HG02571 (cell line): Measurements from ENCODE around the gene DOCK3.
"Not testable (repeated sequence)": the region's sequence is repeated elsewhere in the genome, so short reads cannot be mapped to it uniquely, and the experiment has no call there.

Source experiments
- ATAC-seq: cut with Tn5 transposase; IDR thresholded peaks from one replicate; pipeline ENCODE4 v1.9.1; 2021; ENCODE audit warnings: mild to moderate bottlenecking, moderate library complexity; ENCODE audit not compliant: unreplicated experiment

DOCK3 gene

DNA sequence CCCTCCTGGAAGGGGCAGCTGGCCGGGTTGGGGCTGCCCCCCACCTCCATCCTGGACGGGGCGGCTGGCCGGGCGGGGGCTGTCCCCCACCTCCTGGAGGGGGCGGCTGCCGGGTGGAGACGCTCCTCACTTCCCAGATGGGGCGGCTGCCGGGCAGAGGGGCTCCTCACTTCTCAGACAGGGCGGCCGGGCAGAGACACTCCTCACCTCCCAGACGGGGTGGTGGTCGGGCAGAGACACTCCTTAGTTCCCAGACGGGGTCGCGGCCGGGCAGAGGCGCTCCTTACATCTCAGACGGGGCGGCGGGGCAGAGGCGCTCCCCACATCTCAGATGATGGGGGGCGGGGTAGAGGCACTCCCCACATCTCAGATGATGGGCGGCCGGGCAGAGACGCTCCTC is 129.1 kb downstream of the DOCK3 start:
- not testable (repeated sequence) for ATAC-seq

DNA sequence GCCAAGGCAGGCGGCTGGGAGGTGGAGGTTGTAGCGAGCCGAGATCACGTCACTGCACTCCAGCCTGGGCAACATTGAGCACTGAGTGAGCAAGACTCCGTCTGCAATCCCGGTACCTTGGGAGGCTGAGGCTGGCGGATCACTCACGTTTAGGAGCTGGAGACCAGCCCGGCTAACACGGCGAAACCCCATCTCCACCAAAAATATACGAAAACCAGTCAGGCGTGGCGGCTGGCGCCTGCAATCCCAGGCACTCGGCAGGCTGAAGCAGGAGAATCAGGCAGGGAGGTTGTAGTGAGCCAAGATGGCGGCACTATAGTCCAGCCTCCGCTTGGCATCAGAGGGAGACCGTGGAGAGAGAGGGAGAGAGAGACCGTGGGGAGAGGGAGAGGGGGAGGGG is 129.6 kb downstream of the DOCK3 start:
- not testable (repeated sequence) for ATAC-seq

DNA sequence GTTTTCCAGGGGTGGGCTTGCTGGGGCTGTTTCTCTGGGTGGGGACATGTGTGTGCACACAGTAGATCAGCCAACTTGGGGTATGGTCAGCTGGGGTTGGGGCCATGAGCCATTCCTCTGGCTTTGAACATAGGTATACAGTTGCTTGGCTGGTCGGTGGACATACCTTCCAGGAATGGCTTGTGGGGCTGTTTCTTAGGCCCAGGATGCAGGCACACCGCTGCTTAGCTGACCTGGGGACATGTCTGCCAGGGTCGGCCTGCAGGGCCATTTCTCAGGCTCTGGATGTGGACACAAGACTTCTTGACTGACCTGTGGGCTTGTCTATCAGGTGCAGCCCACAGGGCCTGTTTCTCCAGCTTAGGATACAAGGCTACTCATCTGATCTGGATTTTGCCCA is 130.6 kb downstream of the DOCK3 start:
- ATAC-seq: no peak

DNA sequence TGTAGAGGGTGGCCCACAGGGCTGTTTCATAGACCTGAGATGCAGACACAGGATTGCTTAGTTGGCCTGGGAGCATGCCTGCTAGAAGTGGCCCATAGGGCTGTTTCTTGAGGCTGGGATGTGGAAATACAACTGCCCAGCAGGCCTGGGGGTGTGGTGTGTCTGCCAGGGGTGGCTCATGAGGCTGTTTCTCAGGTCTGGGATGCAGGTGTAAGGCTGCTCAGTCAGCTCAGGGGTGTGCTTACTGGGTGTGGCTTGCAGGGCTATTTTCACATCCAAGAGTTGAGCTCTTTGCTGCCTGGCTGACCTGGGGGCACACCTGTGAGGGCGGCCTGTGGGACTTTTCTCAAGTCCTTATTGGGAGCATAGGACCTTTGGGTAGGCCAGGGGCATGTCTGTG is 131.3 kb downstream of the DOCK3 start:
- no peak for ATAC-seq

DNA sequence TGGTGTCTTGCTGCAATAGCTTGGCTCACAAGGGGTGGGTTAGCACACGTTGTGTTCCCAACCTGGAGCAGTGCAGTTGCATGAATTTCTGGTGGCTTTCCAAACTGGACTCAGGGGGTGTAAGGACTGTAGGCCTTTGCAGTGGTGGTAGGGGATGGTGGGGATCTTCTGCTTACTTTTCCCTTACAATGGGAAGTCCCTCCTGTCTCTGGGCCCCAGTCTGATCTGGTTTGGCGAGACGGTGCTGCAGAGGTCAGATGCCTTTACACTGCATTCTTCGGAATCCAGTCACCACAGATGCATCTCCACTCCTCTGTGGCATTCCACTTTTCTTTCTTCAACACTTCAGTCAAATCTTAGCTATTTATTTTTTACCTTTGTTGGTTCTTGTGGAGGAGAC is 132.1 kb downstream of the DOCK3 start:
- ATAC-seq: no peak

DNA sequence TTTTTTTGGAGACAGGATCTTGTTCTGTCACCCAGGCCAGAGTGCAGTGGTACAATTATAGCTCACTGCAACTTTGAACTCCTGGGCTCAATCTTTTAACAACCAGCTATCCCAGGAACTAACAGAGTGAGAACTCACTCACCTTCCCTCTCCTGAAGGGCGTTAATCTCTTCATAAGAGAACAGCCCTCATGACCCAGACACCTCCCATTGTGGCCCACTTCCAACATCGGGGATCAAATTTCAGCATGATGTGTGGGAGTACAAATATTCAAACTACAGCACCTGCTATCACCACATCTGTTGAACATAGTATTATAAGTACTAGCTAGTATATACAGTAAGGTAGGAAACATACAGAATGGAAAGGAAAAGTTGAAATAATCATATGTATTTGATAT is 132.5 kb downstream of the DOCK3 start:
- ATAC-seq: no peak

DNA sequence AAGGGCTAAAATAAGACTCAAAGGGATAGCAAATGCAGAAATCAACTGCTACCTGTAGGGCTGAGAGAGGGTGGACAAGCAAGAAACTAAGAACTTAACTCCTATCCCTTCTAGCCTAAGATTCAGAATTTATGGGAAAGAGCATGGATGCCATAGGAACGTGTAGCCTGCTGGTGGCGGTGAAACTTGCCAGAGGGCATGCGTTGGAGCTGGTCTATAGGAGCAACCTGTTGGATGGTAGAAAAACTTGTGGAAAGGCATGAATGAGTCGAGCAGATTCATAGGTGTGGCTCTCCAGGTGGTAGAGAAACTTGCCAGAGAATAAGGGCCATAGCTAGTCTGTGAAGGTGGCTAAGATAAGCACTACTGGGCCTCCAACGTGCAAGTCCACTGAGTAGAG is 137.2 kb downstream of the DOCK3 start:
- ATAC-seq: no peak

DNA sequence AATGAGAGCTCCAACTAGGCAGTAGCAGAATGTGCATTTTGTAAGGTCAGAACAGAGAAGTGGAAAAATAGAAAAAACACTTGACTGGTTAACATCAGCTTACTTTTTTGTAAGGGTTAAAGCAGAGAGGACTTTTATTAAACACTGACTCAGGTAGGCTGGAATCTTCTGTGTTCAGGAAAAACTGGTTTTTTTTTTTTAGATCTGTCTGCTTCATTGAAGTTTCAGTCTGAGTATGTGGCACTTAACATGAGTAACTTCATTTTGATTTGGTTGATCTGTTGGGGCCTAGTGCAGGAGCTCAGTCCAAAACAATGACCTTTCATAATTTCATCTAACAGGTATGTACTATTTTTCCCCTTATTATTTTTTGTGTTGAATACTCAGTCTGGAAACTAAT is 141.1 kb downstream of the DOCK3 start:
- ATAC-seq: no peak

DNA sequence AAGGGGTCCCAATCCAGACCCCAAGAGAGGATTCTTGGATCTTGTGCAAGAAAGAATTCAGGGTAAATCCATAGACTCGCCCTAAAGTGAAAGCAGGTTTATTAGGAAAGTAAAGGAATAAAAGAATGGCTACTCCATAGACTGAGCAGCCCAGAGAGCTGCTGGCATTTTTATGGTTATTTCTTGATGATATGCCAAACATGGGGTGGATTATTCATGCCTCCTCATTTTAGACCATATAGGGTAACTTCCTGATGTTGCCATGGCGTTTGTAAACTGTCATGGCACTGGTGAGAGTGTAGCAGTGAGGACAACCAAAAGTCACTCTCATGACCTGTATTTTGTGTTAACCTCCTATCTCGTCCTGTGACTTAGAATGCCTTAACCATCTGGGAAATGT is 142.2 kb downstream of the DOCK3 start:
- no peak for ATAC-seq

DNA sequence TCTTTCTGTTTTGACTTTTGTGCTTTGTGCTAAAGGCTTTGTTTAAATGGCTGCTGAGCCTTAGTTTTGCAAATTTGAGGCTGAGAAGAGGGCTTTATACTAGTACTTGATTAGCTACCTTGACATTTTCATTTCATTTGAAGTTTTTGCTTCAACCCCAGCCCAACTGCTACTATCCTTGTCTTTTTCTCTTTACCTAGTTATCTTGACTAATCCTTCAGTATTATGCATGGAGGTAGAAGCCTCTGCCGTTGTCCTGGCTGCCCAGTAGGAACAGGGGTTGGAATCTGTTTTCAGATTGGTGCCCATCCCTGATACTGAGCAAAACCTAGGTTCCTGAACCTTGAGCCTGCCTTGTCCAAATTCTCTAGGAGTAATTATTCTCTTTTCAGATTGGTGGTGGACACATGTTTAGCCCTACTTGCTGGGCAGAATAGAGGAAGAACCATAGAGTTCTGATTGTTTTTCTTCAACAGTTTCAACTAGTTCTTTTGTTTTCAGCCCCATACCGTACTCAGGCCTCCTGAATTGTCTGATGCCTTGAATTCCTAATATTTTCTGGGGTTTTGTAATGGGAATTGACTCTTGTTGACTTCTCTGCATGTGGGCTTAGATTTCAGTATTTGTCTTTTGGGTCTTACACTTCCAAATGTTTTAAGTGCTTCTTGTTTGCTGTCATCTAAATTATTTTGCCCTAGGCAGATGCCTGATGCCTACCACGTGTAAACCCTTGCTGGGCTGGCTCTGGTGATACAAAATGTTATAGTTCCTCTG is 143.2 kb downstream of the DOCK3 start:
- ATAC-seq: no peak

DNA sequence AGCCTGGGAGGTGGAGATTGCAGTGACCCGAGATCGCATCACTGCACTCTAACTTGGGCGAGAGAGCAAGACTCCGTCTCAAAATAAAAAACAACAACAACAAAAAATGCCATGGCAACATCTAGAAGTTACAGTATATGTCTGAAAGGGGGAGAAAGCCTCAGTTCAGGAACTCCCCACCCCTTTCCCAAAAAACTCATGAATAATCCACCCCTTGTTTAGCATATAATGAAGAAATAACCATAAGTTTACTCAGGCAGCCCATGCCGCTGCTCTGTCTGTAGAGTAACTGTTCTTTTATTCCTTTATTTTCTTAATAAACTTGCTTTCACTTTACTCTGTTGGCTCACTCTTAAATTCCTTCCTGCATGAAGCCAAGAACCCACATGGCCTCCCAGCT is 145.2 kb downstream of the DOCK3 start:
- no peak for ATAC-seq

DNA sequence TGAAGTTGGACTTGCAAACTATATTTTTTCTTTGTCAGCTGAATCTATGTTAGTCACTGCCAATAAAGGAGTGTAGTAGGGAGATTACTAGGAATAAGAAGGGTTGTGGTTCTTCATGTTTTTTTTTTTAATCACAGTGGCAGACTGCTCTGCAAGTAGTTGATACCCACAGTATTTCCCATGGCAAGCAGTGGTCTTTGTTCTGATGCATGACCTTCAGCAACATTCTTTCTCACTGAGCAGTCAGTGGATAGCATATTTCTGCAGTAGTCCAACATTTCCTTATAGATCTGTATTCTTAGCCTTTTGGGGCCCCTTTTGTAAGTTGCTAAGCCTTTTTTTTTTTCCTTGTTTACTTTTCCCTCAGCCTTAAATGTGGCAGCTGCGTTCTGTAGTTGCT is 151.1 kb downstream of the DOCK3 start:
- no peak for ATAC-seq

DNA sequence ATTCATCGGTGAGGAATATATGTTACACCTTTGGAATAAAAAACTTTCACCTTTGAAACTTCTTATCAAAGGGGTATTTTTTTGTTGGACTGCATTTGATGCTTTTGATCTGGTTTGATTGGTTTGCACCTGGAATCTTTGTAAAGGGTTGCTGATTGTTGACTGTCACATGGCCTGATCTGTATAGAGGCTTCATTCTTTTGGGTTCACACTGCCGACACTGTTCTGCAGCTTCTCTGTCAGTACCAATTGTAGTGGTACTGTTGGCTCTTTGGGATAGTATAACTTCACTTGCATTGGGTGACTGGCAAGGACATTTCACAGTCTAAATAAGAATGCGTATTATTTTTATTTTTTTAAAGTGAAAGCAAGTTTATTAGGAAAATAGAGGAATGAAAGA is 155.7 kb downstream of the DOCK3 start:
- no peak for ATAC-seq

DNA sequence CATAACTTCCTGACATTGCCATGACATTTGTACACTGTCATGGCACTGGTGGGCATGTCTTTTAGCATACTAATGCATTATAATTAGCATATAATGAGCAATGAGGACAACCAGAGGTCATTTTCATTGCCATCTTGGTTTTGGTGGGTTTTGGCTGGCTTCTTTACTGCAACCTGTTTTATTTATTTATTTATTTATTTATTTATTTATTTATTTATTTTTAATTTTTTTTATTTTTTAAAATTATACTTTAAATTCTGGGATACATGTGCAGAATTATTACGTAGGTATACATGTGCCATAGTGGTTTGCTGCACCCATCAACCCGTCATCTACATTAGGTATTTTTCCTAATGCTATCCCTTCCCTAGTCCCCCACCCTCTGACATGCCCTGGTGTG is 156.3 kb downstream of the DOCK3 start:
- not testable (repeated sequence) for ATAC-seq

DNA sequence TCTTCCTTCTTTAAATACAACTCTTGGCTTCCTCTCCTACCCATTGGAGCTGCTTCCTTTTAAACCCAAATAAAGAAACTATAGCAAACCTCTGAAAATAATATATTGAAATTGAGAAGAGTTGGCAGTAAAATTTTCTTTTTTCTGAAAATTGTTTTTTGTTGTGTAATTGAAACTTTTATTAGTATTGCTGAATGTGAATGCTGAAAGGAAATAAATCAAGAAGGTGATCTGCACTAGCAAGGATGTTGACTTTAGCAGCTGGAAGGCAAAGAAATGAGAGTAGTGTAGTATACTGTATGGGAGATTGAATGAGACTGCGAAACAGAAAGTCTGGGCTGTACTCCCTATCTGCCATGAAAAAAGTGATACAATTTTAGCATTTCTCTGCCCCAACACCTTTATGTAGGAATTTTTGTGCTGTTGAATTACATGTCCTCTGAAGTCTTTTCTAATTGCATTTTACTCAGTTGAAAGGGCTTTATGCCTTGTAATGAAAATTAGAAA is 166.3 kb downstream of the DOCK3 start:
- no peak for ATAC-seq

DNA sequence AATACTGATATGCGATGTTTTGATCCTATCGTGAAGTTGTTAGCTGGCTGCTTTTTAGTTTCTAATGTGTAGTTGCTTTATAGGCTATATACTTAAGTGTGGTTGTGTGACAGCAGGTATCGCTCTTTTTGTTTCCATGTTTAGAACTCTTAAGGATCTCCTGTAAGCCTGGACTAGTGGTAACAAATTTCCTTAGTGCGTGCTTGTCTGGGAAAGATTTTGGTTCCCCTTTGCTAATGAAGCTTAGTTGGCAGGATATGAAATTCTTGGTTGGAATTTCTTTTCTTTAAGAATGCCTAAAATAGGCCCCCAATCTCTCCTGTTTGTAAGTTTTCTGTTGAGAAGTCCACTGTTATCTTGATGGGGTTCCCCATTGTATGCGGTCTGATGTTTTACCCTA is 173.6 kb downstream of the DOCK3 start:
- ATAC-seq: no peak

DNA sequence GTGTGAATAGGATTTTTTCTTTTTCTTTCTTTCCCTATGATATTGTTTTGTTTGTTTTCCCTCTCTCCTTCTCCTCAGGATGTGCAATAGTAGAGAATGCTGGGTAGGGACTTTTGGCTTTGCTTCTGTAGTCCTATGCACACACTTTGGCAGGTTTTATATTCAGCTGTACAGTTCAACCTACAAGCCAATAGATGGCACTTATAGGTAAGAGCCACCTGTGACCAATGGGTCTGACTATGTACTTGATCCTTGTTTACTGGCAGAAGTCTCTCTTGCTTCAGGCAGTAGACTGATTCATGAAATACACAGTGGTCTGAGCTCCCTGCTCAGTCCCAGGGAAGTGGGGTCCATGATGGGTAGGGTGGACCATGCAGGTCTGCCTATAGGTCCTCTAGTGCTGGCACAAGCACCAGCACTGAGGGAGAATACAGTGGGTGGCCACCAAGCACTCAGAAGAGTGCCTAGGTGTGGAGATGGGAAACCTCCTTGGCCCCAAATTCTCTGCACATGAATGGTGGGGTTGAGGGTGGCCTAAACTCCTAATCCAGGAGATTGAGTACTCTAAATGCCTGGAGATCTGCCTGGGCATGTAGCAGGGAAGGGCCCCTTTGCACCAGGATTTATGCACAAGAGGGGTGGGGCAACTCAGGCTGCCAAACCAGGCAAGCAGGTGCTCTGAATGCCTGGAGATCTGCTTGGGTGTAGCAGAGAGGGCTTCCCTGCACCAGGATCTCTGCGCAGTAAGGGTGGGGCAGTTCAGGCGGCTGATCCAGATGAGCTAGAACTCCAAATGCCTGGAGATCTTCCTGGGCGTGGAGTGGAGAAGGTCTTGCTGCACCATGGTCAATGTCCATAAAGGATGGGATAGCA is 176.1 kb downstream of the DOCK3 start:
- no peak for ATAC-seq

DNA sequence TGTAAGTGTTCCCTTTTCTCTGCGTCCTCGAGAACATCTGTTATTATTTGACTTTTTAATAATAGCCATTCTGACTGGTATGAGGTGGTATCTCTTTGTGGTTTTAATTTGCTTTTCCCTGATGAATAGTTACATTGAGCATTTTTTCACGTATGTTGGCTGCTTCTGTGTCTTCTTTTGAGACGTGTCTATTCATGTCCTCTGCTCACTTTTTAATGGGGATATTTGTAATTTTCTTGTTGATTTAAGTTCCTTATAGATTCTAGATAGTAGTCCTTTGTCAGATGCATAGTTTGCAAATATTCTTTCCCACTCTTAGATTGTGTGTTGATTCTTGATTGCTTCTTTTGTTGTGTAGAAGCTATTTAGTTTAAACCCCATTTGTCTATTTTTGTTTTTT is 179.2 kb downstream of the DOCK3 start:
- no peak for ATAC-seq

DNA sequence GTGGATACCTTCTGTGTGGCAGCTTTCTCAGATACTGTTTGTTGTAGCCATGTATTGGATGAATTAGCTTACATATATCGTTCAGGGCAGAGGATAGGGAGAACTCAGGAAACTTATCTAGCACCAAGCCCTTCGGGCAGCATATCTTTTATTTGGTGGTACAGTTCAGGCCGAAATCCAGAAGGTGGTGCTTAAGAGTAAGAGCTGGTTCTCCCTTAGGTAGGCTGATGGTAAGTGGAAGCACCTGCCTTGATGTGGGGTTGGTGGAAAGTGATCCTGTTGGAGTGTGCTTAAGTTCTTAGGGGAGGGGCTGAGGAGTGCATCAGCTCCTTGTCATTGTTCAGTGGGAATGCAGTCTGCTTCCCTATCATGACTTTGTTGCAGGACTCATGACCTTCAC is 187.5 kb downstream of the DOCK3 start:
- ATAC-seq: no peak

DNA sequence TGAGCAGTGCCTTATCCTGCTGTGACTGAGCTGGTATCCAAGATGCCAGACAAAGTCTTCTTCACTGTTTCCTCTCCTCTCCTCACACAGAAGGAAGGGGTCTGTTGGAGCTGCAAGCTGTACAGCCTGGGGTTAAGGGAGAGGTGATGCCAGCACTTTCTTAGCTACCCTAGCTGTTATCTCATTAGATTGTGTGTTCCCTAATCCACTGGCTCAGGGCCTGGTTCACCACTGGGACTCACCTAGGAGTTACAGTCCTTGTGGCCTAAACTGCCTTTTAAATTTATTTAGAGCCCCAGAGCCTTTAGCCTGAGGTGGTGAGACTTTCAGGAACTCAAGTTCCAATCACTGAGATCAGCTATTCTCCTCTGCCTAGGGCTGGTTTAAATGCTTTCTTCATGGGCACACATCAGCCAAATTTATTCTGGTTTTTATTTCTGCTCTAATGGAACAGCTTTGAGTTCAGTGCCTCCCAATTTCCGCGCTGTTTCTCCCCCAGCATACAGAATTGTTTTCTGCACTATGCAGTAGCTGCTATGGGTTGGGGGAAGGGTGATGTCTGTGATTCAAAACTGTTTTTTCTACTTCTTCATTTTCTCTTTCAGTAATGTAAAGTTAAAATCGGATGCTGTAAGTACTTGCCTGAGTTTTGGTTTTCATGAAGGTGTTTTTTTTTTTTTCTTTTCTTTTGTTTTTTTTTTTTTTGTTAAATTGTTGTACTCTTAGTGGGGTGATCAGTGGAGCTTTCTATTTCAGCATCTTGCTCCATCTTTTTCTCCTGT is 198.8 kb downstream of the DOCK3 start:
- ATAC-seq: no peak

DNA sequence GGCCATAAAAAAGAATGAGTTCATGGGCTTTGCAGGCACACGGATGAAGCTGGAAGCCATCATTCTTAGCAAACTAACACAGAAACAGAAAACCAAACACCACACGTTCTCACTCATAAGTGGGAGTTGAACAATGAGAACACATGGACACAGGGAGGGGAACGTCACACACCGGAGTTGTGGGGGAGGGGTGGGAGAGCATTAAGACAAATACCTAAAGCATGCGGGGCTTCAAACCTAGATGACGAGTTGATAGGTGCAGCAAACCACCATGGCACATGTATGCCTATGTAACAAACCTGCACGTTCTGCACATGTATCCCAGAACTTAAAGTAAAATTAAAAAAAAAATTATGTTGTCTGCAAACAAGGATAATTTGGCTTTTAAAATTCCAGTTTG is 200.1 kb downstream of the DOCK3 start:
- ATAC-seq: not testable (repeated sequence)
